PFSK-1 (cell line): Measurements from ENCODE around the gene SLC1A7.

Source experiments
- FOXP2 ChIP-seq: optimal IDR thresholded peaks from 2 replicates; pipeline ENCODE3; 2011; ENCODE audit warnings: borderline replicate concordance, control low read depth, inconsistent platforms; ENCODE audit not compliant: insufficient read depth; ENCODE audit errors: extremely low read length, extremely low read depth
- POLR2AphosphoS5 ChIP-seq: IDR thresholded peaks from 2 replicates; pipeline ENCODE4 v1.6.1; 2012; ENCODE audit warnings: low read depth, mild to moderate bottlenecking, control low read depth, low read length, moderate library complexity
- SIN3A ChIP-seq: IDR thresholded peaks from 2 replicates; pipeline ENCODE4 v1.6.1; 2012; ENCODE audit warnings: mild to moderate bottlenecking, low read length, moderate library complexity, borderline replicate concordance; ENCODE audit not compliant: insufficient read depth
- TAF1 ChIP-seq: IDR thresholded peaks from 2 replicates; pipeline ENCODE4 v1.6.1; 2012; ENCODE audit warnings: low read length, control low read depth, borderline replicate concordance; ENCODE audit not compliant: insufficient read depth
- TF ChIP-seq, protein P1 (sequence below), 2 experiments: IDR thresholded peaks; 2 replicates each; pipeline versions ENCODE4 v1.6.1 to v1.8.0; 2011 to 2012; ENCODE audit warnings: low read depth in 2 of 2, low read length in 2 of 2, control low read depth in 1 of 2, inconsistent platforms in 1 of 2, mild to moderate bottlenecking in 1 of 2, moderate library complexity in 1 of 2; ENCODE audit not compliant: insufficient read depth in 1 of 2

DNA sequence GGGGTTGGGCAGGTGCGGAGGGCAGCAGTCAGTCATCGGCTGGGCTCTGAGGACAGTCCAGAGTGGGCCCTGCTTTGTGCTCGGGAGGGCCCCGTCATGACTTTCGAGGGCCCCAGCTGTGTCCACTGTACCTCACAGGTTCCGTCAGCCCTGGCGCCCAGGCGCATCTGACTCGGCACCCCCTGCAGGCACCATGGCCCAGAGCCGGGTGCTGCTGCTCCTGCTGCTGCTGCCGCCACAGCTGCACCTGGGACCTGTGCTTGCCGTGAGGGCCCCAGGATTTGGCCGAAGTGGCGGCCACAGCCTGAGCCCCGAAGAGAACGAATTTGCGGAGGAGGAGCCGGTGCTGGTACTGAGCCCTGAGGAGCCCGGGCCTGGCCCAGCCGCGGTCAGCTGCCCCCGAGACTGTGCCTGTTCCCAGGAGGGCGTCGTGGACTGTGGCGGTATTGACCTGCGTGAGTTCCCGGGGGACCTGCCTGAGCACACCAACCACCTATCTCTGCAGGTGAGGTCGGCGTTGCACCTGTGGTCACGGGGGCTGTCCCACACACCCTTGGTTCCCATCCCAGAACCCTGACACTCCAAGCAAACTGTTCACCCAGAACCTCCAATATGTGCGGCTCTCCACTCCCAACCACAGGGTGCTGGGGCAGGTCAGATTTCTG lies 72.6 kb downstream of the SLC1A7 start:
- TF ChIP-seq SIN3A (no peak), POLR2AphosphoS5 (no peak), TAF1 (no peak), FOXP2 (no peak)
- TF ChIP-seq, protein P1, sequence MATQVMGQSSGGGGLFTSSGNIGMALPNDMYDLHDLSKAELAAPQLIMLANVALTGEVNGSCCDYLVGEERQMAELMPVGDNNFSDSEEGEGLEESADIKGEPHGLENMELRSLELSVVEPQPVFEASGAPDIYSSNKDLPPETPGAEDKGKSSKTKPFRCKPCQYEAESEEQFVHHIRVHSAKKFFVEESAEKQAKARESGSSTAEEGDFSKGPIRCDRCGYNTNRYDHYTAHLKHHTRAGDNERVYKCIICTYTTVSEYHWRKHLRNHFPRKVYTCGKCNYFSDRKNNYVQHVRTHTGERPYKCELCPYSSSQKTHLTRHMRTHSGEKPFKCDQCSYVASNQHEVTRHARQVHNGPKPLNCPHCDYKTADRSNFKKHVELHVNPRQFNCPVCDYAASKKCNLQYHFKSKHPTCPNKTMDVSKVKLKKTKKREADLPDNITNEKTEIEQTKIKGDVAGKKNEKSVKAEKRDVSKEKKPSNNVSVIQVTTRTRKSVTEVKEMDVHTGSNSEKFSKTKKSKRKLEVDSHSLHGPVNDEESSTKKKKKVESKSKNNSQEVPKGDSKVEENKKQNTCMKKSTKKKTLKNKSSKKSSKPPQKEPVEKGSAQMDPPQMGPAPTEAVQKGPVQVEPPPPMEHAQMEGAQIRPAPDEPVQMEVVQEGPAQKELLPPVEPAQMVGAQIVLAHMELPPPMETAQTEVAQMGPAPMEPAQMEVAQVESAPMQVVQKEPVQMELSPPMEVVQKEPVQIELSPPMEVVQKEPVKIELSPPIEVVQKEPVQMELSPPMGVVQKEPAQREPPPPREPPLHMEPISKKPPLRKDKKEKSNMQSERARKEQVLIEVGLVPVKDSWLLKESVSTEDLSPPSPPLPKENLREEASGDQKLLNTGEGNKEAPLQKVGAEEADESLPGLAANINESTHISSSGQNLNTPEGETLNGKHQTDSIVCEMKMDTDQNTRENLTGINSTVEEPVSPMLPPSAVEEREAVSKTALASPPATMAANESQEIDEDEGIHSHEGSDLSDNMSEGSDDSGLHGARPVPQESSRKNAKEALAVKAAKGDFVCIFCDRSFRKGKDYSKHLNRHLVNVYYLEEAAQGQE (IDR thresholded peaks at IDR 0.05; ENCODE audit: insufficient read depth in 1 of 2, low read depth in 2 of 2, low read length in 2 of 2), result no peak
